Measurements from ENCODE around the gene PRSS38.

The PRSS38 gene

DNA sequence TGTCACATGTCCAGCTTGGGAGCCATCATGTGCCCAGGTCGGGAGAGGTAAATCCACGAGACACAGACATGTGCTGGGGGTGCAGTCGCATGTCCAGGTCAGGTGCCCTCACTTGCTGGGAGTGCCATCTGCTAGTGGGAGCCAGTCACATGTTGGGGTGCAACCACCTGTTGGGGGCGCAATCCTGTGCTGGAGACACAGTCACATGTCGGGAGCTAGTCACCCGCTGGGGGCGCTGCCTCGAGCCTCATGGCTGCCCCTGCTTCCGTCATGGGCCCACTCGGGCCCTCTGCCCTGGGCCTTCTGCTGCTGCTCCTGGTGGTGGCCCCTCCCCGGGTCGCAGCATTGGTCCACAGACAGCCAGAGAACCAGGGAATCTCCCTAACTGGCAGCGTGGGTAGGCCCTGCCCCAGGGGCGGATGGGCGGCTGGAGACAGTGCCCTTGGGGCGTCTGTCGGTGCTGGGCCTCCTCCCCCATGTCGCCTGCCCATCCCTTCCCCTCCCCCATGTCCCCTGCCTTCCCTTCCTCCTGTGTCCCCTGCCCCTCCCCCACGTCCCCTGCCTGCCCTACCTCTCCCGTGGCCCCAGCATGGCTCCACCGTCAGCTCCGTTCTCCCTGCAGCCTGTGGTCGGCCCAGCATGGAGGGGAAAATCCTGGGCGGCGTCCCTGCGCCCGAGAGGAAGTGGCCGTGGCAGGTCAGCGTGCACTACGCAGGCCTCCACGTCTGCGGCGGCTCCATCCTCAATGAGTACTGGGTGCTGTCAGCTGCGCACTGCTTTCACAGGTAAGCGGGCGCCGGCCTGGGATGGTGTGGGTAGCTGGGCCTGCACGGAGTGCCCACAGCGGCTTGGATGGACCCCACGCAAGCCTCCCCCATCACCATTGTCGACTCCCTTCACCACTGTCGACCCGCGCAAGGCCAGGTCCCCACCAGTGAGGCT is at the start of gene PRSS38:
Gene PRSS38 (plus strand): TSS at position 208 of the 942 bp plus-strand sequence. CDS start 42 bp downstream, at position 250.
- DNase-seq = no peak

DNA sequence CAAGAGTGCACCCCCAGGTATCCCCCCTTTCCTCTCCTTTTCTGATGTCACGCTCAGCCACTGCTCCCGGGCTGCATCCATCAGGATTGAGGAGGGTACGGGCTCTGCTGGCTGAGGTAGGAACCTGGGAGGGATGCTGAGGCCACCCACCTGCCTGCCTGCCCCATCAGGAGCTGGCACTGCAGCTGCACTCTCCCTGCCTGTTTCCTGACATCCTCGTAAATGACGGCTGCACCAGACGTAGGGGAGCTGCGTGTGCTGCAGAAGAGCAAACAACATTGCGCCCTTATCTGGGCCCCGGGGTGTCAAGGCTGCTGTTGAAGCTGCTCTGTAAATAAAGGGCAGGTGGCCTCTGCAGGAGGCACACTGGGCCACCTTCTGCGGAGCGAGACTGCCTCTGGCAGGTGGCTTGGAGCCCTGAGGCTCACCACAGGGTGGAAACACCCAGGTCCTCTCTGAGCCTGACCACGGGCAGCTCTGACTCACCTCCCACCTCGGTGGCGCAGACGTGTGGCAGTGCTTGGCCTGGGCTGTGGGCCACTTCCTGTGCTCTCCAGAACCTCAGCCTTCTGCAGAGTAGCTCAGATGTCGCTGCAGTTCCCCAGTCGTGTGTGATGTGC is 49.4 kb upstream of the PRSS38 start:
- peak; percentile 79 for DNase-seq

DNA sequence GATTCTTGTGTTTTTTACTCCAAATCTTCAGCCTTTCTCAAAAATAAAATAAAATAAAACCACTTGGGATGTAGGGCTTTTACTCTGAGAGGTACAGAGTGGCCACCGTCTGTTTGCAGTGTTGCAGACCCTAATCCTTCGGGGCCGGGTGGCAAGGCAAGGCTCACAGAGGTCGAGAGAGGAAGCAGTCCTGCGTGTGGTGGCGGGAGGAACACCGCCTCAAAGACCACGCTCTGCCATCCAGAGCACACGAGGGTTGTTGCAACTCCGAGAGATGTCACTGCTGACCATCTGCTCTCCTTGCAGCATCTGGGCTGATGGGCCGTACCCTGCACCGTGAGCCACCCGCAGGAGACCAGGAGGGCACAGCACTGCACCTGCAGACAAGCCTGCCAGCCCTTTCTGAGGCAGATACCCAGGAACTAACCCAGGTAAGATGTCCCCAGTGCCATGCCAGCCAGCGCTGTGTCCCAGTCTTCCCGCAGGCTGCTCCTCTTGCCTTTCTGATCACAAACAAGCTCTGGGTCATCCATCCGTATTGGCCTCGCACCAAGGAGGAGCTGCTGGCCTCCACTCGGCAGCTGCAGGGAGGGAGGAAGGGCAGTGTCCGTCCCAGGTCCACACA is 48.7 kb upstream of the PRSS38 start:
- no peak for DNase-seq

DNA sequence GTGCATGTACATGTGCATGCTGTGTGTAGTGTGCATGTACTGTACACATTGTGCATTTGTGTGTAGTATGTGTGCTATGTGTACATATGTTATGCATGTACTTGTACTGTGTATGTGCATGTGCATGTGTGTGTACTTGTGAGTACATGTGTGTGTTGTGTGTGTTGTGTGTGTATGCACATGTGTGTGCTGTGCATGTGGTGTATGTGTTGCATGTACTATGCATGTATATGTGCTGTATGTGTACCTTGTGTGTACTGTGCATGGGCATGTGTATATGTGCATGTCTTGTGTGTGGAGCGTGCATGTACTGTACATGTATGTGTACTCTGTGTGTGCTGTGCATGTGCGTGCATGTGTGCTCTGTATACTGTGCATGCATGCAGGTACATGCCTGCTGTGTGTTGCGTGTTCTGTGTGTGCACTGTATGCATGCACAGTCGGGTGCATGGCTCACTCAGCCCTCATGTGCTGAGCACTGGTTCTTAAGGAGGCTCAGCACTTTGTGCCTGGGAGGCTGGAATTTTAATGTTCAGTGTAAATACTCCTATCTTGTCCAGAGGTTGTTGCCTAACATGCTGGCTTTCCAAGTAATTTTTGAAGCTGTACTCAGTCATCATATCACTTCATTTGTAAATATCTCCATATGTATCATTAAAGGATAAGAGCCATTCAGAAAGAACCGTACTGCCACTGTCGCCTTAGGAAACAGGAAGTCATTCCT is 47.9 kb upstream of the PRSS38 start:
- no peak for DNase-seq

DNA sequence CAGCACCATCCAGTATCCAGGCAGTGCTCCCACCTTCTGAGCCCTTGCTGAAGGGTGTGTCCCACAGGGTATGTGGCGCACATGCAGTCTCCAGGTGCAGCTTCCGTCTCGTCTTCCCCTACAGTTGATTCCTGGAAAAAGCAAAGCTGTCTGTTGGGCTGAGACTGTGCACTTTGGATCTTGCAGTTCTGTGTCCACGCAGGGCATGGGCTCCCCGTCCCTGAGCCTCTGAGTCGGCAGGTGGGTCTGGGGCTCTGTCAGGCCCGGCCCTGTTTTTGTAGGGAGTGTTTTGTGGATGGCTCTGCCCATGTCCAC is 47.4 kb upstream of the PRSS38 start:
- no peak for DNase-seq

DNA sequence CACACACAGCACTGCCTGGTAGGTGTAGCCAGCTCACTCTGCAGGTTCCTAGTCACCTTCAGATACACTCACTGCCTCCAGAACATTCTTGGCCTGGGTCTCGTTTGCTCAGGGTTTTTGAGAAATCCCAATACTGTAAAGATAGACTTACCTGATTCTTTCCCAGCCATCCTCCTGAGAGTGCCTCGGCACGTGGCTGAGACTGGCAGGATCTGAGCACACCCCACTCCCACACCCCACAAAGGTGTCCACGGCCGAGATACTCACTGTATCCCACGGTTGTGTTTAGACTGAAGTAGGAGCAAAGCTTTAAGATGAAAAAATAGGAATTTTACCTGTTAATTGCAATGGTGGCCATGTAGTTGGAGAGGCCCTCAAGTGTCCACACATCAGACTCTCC is 46.8 kb upstream of the PRSS38 start:
- no peak for DNase-seq

DNA sequence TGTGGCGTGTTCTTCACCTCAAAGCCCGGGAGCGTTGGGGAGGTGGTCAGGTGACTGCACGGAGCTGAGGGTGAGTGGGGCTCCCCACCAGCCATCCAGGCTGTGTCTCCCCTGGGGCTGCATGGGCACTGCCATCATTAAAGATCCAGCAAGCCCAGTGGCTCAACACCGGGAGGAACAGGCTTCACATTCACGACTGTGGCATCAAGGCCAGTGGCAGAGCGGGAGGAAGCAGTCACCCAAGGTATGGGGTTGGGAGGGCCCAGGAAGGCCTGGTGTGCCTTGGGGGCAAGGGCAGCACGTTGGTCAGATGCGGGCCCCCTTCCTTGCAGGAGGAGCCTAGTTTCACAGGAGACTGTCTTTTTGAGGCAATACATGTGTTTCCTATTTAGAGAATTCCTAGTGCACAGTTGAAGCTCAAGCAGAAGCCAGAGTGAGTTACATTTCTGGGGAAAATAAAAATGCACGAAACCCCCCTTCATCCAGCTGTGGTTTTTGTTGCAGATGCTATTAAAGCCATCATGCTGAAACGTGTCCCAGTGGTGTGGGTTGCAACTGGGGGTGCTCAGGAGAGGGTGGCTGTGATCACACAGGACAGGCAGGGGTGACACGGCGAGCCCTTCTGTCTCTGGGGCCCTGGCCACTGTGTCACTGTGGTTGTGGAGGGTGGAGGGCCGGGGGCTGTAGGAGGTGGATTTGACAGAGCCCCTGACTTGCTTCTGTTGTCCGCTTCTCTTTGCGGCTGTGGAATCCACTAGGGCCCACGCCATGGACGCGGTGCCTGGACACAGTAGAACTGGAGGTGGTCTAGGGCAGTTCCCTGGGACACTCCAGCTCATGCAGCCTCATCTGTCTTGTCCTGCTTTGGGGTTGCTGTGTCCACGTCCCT is 46.2 kb upstream of the PRSS38 start:
- no peak for DNase-seq

DNA sequence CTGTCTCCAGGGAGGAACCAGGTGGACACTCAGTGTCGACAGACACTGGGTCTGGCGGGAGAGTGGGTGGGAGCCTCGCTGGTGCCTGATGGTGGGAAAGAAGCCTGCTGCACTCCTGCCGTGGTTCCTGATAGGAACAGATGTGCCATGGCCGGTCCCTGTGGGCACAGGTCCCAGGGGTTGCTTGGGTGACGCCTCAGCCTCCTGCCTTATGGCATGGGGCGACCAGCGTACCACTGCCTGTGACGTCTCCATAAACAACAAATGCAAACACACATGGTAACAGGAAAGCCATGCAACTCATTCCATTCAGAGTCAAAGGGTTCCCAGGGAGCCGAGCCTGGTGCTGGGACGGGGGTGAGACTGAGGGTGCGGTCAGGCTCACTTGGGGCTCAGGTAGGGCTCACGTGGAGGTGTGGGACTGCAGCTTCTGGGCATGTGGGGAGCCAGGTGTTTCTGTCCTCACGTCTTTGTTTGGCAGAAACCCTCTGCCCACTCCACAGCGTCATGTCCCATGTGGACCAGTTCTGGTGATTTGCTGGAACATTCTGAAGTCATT is 45.5 kb upstream of the PRSS38 start:
- DNase-seq = no peak

DNA sequence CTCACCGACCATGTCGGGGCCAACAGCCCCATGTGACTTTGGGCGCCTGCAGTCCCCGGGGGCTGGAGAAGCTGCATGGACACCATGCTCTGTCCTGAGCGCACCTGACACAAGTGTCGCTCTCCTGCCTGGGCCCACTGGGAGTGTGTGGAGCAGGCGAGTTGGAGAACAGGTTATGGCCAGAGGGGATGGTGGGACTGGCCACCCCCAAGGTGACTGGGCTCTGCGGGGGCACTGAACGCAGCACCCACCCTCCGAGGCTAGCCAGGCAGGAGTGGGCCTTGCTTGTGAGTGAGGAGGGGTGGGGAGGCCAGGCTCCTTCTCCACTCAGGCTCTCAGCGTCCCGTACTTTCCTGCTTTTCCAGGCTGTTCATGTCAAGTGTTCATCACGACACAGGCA is 44.7 kb upstream of the PRSS38 start:
- DNase-seq = no peak

DNA sequence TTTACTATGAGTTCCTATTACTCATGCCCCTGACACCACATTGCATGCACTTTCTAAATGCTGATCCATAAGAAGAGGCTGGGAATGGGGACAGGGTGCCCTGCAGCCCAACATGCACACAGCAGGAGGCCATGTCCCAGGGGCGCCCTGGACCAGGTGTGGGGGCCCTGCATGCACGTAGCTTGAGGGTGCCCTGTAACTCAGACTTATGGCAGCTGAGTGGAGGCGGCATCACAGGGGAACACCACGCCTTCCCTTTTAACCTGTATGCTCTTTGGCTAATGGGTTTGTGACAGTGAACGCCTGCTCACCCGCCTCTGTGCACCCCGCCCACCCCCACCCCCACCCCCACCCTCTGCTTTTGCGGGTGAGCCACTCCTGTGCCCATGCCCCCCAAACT is 44.1 kb upstream of the PRSS38 start:
- no peak for DNase-seq

DNA sequence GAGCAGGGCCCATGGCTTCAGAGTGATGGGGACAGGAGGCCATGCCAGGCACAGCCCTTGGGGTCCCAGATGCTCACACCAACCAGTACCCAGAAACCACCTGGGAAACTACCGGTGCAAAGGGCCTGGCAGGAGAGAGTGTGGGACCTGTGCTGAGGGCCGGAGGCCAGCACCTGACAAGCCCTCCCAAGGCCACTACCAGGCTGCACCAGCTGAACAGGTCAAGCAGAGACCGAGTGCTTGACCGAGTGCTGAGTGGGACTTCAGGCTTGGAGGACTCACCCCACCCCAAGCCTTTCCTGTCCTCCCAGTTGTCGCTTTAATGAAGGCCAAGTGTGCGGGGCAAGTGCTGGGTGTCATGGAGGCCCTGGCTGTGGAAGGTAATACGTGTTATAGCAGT is 43.7 kb upstream of the PRSS38 start:
- DNase-seq = no peak

DNA sequence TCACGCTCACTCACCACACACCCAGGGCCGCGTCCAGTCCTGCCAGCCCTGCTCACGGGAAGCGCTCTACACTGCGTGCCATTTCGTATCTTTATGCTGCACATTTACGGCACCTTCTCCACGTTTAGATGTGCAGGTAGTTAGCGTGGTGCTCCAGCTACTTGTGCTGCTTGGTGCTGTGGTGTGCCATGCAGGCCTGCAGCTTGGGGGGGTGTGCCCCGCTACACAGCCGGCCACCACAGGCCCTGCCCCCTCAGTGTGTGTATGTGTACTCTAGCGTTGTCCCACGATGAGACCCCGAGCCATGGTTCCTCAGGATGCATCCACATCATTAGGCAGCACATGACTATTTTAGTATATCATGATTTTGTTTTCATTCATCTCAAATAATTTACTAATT is 41.9 kb upstream of the PRSS38 start:
- DNase-seq = no peak

DNA sequence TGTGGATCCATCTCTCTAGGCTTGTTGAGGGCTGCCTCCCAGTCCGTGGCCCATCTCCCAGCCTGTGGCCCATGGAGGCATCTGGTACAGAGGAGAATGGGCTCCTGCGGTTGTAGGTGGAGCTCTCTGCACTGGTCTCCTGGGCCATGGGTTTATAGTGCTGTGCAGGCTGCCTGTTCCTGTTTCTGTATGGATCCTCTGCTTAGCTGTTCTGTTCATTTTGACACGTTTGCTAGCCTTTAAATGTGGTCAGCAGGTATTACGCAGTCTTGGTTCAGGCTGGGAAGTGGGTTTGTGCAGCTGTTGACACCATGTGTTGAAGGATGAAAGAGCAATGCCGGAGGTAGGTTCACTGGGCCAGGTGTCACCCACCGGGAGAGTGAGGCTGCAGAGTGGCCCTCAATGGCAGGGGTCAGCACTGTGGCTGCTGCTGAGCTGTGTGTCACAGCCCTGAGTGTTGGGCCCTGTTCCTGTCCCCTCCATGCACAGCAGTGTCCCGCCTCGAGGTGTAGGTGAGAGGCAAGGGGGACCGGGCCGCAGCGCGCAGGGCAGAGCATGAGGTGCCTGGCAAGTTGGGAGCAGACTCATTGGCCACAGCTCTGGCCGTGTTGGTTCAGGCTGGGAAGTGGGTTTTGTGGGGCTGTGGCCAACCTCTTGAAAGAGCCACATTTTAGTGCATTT is 41.3 kb upstream of the PRSS38 start:
- peak; percentile 41 for DNase-seq

DNA sequence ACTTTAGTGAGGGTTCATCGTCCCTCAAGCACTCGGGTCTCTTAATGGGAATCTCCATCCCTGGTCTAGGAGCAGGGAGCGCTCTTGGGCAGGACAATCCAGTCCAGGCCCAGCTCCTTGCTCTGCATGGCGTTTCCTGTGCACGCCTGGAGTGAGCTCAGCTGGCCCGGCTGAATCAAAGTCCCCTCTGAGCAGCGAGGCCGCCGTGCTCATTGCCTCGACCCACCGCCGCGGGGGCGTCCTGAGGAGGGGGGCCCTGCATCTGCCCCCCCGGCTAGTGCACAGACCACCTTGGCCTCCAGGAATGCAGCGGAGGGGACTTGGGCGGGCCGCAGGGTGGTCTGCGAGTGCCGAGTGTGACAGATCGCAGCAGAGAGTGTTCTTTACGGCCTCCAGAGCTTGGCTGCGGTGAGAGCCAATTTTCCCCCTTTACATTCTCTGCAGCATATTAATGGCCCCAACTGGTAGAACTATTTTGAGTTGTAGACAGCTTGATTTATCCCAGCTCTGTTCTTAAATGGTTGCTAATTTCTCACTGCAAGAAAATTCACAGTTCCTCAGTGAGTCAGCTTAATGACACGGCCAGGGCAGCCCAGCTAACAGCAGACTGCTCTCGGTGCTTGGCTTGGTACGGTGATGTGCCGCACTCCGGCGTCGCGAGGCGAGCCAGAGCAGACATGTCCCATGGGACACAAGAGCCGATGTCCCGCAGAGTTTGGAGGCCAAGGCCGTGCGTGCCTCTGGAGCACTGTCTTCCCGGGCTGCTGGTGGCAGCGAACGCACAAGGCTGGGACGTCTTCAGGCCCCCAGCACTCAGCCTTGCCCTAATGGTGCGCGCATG is 40.4 kb upstream of the PRSS38 start:
- no peak for DNase-seq

DNA sequence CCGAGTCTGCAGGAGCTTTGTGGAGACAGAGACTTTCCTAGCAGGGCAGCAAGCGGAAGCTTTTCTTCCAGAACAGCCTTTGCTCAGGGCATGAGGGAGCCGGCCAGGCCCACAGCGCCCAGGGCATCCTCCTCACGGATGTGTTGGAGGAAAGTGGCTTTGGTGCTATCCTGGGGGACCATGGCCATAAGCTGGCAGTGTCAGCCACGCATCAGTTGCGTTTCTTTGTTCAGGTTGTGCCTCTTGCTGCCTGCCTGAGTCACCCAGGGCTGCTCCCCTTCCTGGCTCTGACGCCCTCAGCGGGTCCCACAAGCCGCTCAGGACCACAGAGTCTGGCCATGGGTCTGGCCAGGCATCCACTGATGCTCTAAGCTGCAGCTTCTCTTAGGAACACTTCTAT is 39.6 kb upstream of the PRSS38 start:
- no peak for DNase-seq

DNA sequence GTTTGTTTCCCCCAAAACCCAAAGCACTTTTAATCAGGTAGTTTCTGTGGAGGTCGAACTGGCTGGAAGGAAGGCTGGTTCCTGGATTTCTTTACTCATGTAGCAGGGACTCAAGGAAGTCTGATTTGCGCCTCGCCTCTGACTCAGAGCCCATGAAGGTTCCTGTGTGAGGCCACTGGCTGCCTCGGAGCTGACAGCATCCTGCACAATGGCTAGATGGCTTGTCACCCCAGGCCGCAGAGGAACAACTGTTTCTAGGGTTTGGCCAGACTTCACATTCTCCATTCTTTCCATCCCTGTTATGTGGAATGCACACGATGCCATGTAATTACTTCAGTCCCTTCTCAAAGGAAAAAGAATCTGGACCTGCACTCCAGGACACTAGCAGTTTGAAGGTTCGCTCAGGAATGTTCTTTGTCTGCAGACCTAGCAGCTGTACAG is 39.1 kb upstream of the PRSS38 start:
- DNase-seq = no peak

DNA sequence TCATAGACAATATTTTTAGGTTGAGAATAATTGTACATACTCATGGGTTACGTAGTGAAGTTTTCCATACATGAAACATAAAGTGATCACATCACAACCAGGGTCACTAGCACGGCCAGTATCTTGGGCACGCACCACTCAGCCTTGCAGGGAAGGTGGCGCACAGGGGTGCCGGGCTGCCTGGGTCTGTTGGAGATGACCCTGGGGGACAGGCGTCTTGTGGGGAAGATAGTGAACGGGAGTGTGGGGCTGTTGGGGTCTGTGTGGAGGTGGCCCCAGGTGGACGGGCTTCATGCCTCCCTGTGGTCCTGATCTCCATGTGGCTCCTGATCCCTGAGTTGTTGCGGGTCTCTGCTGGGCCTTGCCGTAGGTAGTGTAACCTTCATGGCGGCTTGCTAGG is 38.3 kb upstream of the PRSS38 start:
- no peak for DNase-seq

DNA sequence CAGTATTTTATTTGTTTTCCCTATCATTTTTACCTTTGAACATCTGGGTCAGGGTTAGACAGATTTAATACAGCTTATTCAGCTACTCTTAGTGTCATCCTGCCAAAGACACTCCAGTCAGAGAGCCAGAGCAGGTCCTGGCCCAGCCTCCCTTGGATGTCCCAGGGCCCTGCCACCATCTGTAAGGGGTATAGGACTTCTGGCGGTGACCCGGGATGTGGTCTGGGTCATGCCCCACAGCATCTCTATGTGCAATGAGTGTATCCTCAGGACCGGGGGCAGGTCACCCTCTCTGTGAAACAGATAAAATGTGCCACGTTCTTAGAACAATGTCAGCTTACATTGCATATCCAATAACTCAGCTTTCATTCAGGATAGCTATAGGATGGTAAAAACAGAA is 37.8 kb upstream of the PRSS38 start:
- DNase-seq = no peak

DNA sequence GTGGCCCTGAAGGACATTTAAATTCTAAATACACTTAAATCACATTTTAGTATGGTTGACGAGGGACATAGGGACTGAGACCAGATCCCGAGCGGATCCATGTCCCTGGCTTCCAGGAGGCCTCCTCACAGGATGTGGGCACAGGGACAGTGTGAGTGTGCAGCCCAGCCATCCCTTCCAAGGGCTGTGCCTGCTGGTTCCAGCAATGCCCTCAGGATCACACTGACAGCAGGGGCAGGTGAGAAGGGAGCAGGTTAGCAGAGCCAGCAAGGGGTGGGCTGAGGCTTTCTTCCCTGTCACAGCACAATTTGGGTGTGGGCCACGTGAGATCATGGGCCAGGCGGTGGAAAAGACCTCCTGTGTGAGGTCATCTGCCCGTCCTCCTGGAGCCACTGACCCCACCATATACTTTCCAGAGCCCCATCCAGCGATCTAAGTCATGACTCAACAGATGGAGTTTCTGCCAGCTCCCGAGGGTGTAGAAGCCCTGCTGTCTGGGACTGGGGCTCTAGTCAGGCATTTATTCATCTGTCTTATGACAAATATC is 37.0 kb upstream of the PRSS38 start:
- no peak for DNase-seq

DNA sequence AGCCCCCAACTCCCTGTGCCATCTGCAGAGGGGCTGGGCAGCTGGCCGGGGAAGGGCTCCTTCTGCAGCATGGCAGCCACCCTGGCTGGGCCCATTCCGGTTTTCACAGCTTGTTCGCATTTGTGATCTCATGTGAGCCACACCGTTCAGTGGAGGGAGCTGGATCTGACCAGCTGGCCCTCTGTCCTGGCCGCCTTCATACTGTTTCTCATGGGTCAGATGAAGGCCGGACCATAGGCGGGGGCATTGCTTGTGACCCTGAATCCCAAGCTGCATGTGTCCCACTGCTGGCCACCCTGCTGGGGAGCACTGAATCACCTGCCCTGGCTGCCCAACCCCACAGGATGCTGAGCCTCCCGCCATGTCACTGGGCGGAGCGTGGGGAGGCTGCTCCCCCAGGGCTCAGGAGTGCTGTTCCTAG is 36.4 kb upstream of the PRSS38 start:
- DNase-seq = no peak
